SK-N-MC (cell line): ENCODE results near the gene BCAS3.

Source experiments
- EZH2 ChIP-seq: fragments of 200-600 bp; sonication (generic); IDR thresholded peaks from one replicate; pipeline ENCODE4 v1.6.1; 2017; ENCODE audit warnings: antibody characterized with exemption
- FOXP2 ChIP-seq: optimal IDR thresholded peaks from 2 replicates; pipeline ENCODE3; 2011; ENCODE audit warnings: mild to moderate bottlenecking, moderate library complexity; ENCODE audit not compliant: insufficient read depth; ENCODE audit errors: extremely low read length, control extremely low read depth

GRCh38 chr17:61202564-61202963 lies 524.9 kb downstream of the BCAS3 start:
- TF ChIP-seq EZH2 (no peak), FOXP2 (no peak)
